ENCODE results near the gene ZFP37. TPM values are rescaled to one million over a fixed set of nuclear protein-coding genes. Genes with fewer than 3 reads are reported as not detected.
A peak's percentile ranks its signal among the peaks of the same experiment; 100 is the strongest.
"Not testable (repeated sequence)": the region's sequence is repeated elsewhere in the genome, so short reads cannot be mapped to it uniquely, and the experiment has no call there.

ZFP37 gene
- total RNA-seq, result 0.16 and 0.32 TPM in 2 replicates

- no peak within 1 kb of the TSS for H3K27ac Mint-ChIP-seq
- DNase-seq (ENCODE audit: low spot score), result peak; percentile 38
- H3K4me3 Mint-ChIP-seq, result no peak within 1 kb of the TSS
- intact Hi-C loops (cut with micrococcal nuclease), result no loop called here
- H3K9me3 Mint-ChIP-seq, result peaks cover 13% of the 10 kb centered on the region
- H3K36me3 Mint-ChIP-seq (ENCODE audit: low read depth), result peaks cover 2% of the 10 kb centered on the region
- H3K27me3 Mint-ChIP-seq (ENCODE audit: insufficient read depth), result no peaks in the 10 kb centered on the region
- no peaks in the 10 kb centered on the region for H3K4me1 Mint-ChIP-seq (ENCODE audit: low read depth)
Measured at GRCh38 chr9:113056191-113057106, at the start of gene ZFP37. Gene ZFP37 (minus strand): TSS chr9:113056724. CDS start chr9:113056688, 36 bp downstream.

GRCh38 chr9:113105345-113105744 is 48.8 kb upstream of the ZFP37 start:
- H3K4me3 Mint-ChIP-seq; intact Hi-C loops (cut with micrococcal nuclease); H3K4me1 Mint-ChIP-seq (ENCODE audit: low read depth); DNase-seq (ENCODE audit: low spot score); H3K27me3 Mint-ChIP-seq (ENCODE audit: insufficient read depth); H3K27ac Mint-ChIP-seq; H3K36me3 Mint-ChIP-seq (ENCODE audit: low read depth); H3K9me3 Mint-ChIP-seq: not testable (repeated sequence)

- H3K27me3 Mint-ChIP-seq (ENCODE audit: insufficient read depth), result peaks cover 5% of the 10 kb centered on the region
- H3K36me3 Mint-ChIP-seq (ENCODE audit: low read depth), result no peaks in the 10 kb centered on the region
- no peak overlapping the region for H3K27ac Mint-ChIP-seq
- no peak for DNase-seq (ENCODE audit: low spot score)
- H3K4me3 Mint-ChIP-seq, result no peak overlapping the region
- no peaks in the 10 kb centered on the region for H3K4me1 Mint-ChIP-seq (ENCODE audit: low read depth)
- H3K9me3 Mint-ChIP-seq, result peaks cover 4% of the 10 kb centered on the region
- intact Hi-C loops (cut with micrococcal nuclease), result no loop called here
Measured at GRCh38 chr9:113095561-113095960, 39.0 kb upstream of the ZFP37 start.

GRCh38 chr9:113089924-113090323 is 33.4 kb upstream of the ZFP37 start:
- intact Hi-C loops (cut with micrococcal nuclease); H3K36me3 Mint-ChIP-seq (ENCODE audit: low read depth); DNase-seq (ENCODE audit: low spot score); H3K4me1 Mint-ChIP-seq (ENCODE audit: low read depth); H3K27ac Mint-ChIP-seq; H3K4me3 Mint-ChIP-seq: not testable (repeated sequence)
- peaks cover 12% of the 10 kb centered on the region for H3K27me3 Mint-ChIP-seq (ENCODE audit: insufficient read depth)
- peaks cover 12% of the 10 kb centered on the region for H3K9me3 Mint-ChIP-seq

- peaks cover 12% of the 10 kb centered on the region for H3K27me3 Mint-ChIP-seq (ENCODE audit: insufficient read depth)
- H3K27ac Mint-ChIP-seq; H3K36me3 Mint-ChIP-seq (ENCODE audit: low read depth); intact Hi-C loops (cut with micrococcal nuclease); DNase-seq (ENCODE audit: low spot score); H3K4me1 Mint-ChIP-seq (ENCODE audit: low read depth); H3K4me3 Mint-ChIP-seq: not testable (repeated sequence)
- peaks cover 12% of the 10 kb centered on the region for H3K9me3 Mint-ChIP-seq
Measured at GRCh38 chr9:113089143-113089505, 32.6 kb upstream of the ZFP37 start.

GRCh38 chr9:113088456-113089142 is 32.1 kb upstream of the ZFP37 start:
- H3K4me3 Mint-ChIP-seq; H3K36me3 Mint-ChIP-seq (ENCODE audit: low read depth): not testable (repeated sequence)

GRCh38 chr9:113062932-113063310 is 6.4 kb upstream of the ZFP37 start:
- H3K27ac Mint-ChIP-seq, result not testable (repeated sequence)

More at GRCh38 chr9:113088456-113089142, 32.1 kb upstream of the ZFP37 start:
- H3K4me1 Mint-ChIP-seq (ENCODE audit: low read depth); DNase-seq (ENCODE audit: low spot score); intact Hi-C loops (cut with micrococcal nuclease); H3K27ac Mint-ChIP-seq: not testable (repeated sequence)
- Mint-ChIP-seq H3K9me3 (peaks cover 12% of the 10 kb centered on the region), H3K27me3 (ENCODE audit: insufficient read depth) (peaks cover 12% of the 10 kb centered on the region)

GRCh38 chr9:113062256-113062931 is 5.9 kb upstream of the ZFP37 start:
- intact Hi-C loops (cut with micrococcal nuclease); H3K4me1 Mint-ChIP-seq (ENCODE audit: low read depth); H3K4me3 Mint-ChIP-seq; H3K27me3 Mint-ChIP-seq (ENCODE audit: insufficient read depth); H3K27ac Mint-ChIP-seq; DNase-seq (ENCODE audit: low spot score); H3K36me3 Mint-ChIP-seq (ENCODE audit: low read depth): not testable (repeated sequence)
- peaks cover 13% of the 10 kb centered on the region for H3K9me3 Mint-ChIP-seq

More at GRCh38 chr9:113062932-113063310, 6.4 kb upstream of the ZFP37 start:
- DNase-seq (ENCODE audit: low spot score); intact Hi-C loops (cut with micrococcal nuclease); H3K4me3 Mint-ChIP-seq; H3K4me1 Mint-ChIP-seq (ENCODE audit: low read depth); H3K27me3 Mint-ChIP-seq (ENCODE audit: insufficient read depth); H3K36me3 Mint-ChIP-seq (ENCODE audit: low read depth): not testable (repeated sequence)
- H3K9me3 Mint-ChIP-seq, result peaks cover 10% of the 10 kb centered on the region

GRCh38 chr9:113061072-113061850 is 4.7 kb upstream of the ZFP37 start:
- intact Hi-C loops (cut with micrococcal nuclease); DNase-seq (ENCODE audit: low spot score); H3K4me3 Mint-ChIP-seq; H3K27ac Mint-ChIP-seq; H3K36me3 Mint-ChIP-seq (ENCODE audit: low read depth); H3K27me3 Mint-ChIP-seq (ENCODE audit: insufficient read depth); H3K4me1 Mint-ChIP-seq (ENCODE audit: low read depth): not testable (repeated sequence)
- peaks cover 13% of the 10 kb centered on the region for H3K9me3 Mint-ChIP-seq

GRCh38 chr9:113059581-113060284 is 3.2 kb upstream of the ZFP37 start:
- H3K27me3 Mint-ChIP-seq (ENCODE audit: insufficient read depth); intact Hi-C loops (cut with micrococcal nuclease); H3K27ac Mint-ChIP-seq; H3K36me3 Mint-ChIP-seq (ENCODE audit: low read depth); H3K4me3 Mint-ChIP-seq; H3K4me1 Mint-ChIP-seq (ENCODE audit: low read depth); DNase-seq (ENCODE audit: low spot score): not testable (repeated sequence)
- peaks cover 13% of the 10 kb centered on the region for H3K9me3 Mint-ChIP-seq

GRCh38 chr9:113057193-113057592 is 669 bp upstream of the ZFP37 start:
- H3K4me1 Mint-ChIP-seq (ENCODE audit: low read depth), result no peaks in the 10 kb centered on the region
- H3K4me3 Mint-ChIP-seq, result no peak overlapping the region
- H3K9me3 Mint-ChIP-seq, result peaks cover 13% of the 10 kb centered on the region
- no peak for DNase-seq (ENCODE audit: low spot score)
- no peaks in the 10 kb centered on the region for H3K27me3 Mint-ChIP-seq (ENCODE audit: insufficient read depth)
- no peak overlapping the region for H3K27ac Mint-ChIP-seq
- intact Hi-C loops (cut with micrococcal nuclease), result no loop called here
- H3K36me3 Mint-ChIP-seq (ENCODE audit: low read depth), result peaks cover 2% of the 10 kb centered on the region

Data from activated T-helper 1 cell treated with anti-CD3 and anti-CD28 coated beads, Interleukin-12 subunit alpha, Interleukin-12 subunit beta, Interleukin-2, Interleukin-4 antibody, amounts not matched to agents 30 ng/mL and 10 ng/mL and 1 ng/mL, durations not matched to agents 14 hours and 24 hours and 36 hours (primary cell).